HepG2 (cell line): ENCODE data around the gene ARHGAP10. TPM values are rescaled to one million over a fixed set of nuclear protein-coding genes. Genes with fewer than 3 reads are reported as not detected.
A peak's percentile ranks its signal among the peaks of the same experiment; 100 is the strongest.

ENCODE experiments used
- ATAC-seq: fragments of 200-7000 bp; cut with Tn5 transposase; 3 replicates; pipeline ENCODE4 v1.9.1; 2020; ENCODE audit warnings: mild to moderate bottlenecking, moderate library complexity
- BruUV-seq: library from RNA; stranded (reverse); fragments of 400-500 nt; replicated peaks from 2 replicates; lab custom pipeline; 2021; lab: Mats Ljungman, UMichigan
- CTCF ChIA-PET: fragments of 300-600 bp; formaldehyde crosslinking; extraction: SDS; loops from one replicate; lab custom pipeline; 2021; ENCODE audit warnings: low total read pairs, inconsistent platforms, low intra/inter-chr PET ratio; lab: Yijun Ruan, JAX
- POLR2A ChIA-PET: fragments of 350-600 bp; sonication (Branson Sonifier 250); formaldehyde crosslinking; loops from one replicate; lab custom pipeline; 2020; ENCODE audit warnings: antibody characterized with exemption, inconsistent platforms; lab: Yijun Ruan, JAX
- DNase-seq: peaks from one replicate; pipeline ENCODE4 v3.0.0-alpha.2; 2015; ENCODE audit warnings: low spot score
- FAIRE-seq: peaks from 3 replicates; lab custom pipeline; 2011; peaks lifted over from hg19 to GRCh38; lab: Jason Lieb, UNC
- H2AFZ ChIP-seq: one replicate; pipeline ENCODE4 v1.6.1; 2011; ENCODE audit warnings: low read length, inconsistent platforms
- H3K27ac ChIP-seq: fragments of 300-600 bp; 3 replicates; pipeline ENCODE4 v1.8.0; 2011; ENCODE audit warnings: mixed run types, mild to moderate bottlenecking, mixed read lengths, low read length, inconsistent platforms; ENCODE audit not compliant: insufficient read depth; ENCODE audit errors: extremely low read length
- H3K27me3 ChIP-seq, 2 experiments: fragments of 200-600 bp in 1 of 2; 2 replicates in 1 of 2; 3 replicates in 1 of 2; pipeline versions ENCODE4 v1.6.0 to v1.8.0; 2011; ENCODE audit warnings: low read length in 2 of 2, mild to moderate bottlenecking in 2 of 2, moderate library complexity in 2 of 2, inconsistent platforms in 1 of 2; ENCODE audit not compliant: insufficient read depth in 2 of 2, control insufficient read depth in 1 of 2
- H3K36me3 ChIP-seq, 2 experiments: fragments of 200-600 bp in 1 of 2; replicated peaks in 1 of 2; 2 replicates in 1 of 2; 3 replicates in 1 of 2; pipeline versions ENCODE4 v1.5.1 to v1.8.0; 2011; ENCODE audit warnings: low read length in 2 of 2, inconsistent platforms in 1 of 2; ENCODE audit not compliant: insufficient read depth in 2 of 2, control insufficient read depth in 1 of 2
- H3K4me1 ChIP-seq: 2 replicates; pipeline ENCODE4 v1.5.1; 2012; ENCODE audit warnings: low read length, inconsistent platforms; ENCODE audit not compliant: insufficient read depth
- H3K4me2 ChIP-seq: 2 replicates; pipeline ENCODE4 v1.6.0; 2011; ENCODE audit warnings: low read depth, low read length, inconsistent platforms
- H3K4me3 ChIP-seq, 3 experiments: fragments of 200-600 bp in 1 of 3; sonication (generic), shearing (Covaris generic) in 1 of 3; replicated peaks in 1 of 3; 2 replicates each; pipeline ENCODE4 v1.5.1; 2011 to 2016; ENCODE audit warnings: low read length in 3 of 3, inconsistent platforms in 2 of 3, low read depth in 2 of 3, mild to moderate bottlenecking in 2 of 3, control low read depth in 1 of 3, mixed read lengths in 1 of 3; ENCODE audit not compliant: insufficient read depth in 1 of 3
- H3K79me2 ChIP-seq: one replicate; pipeline ENCODE4 v1.6.1; 2011; ENCODE audit warnings: low read length, inconsistent platforms; ENCODE audit not compliant: insufficient read depth
- H3K9ac ChIP-seq: 2 replicates; pipeline ENCODE4 v1.6.0; 2011; ENCODE audit warnings: mild to moderate bottlenecking, low read depth, low read length, inconsistent platforms; ENCODE audit not compliant: insufficient read depth
- H3K9me3 ChIP-seq: 2 replicates; pipeline ENCODE4 v1.5.1; 2012; ENCODE audit warnings: mild to moderate bottlenecking, low read length
- H4K20me1 ChIP-seq: 2 replicates; pipeline ENCODE4 v1.6.0; 2011; ENCODE audit warnings: inconsistent platforms, mild to moderate bottlenecking, low read length, moderate library complexity; ENCODE audit not compliant: insufficient read depth
- ARID2 ChIP-seq: sonication (generic); formaldehyde crosslinking; IDR thresholded peaks from 2 replicates; pipeline ENCODE4 v1.8.1; 2022; ENCODE audit warnings: mild to moderate bottlenecking, missing genetic modification reagents, borderline replicate concordance
- CEBPB ChIP-seq: IDR thresholded peaks from 2 replicates; pipeline ENCODE4 v1.6.1; 2011; ENCODE audit warnings: low read depth, low read length, improper control_type of control experiment, borderline replicate concordance
- HMG20A ChIP-seq: IDR thresholded peaks from 2 replicates; pipeline ENCODE4 v1.6.1; 2016; ENCODE audit warnings: borderline replicate concordance
- SALL1 ChIP-seq: sonication (generic); formaldehyde crosslinking; IDR thresholded peaks from 2 replicates; pipeline ENCODE4 v1.8.0; 2022; ENCODE audit warnings: mild to moderate bottlenecking, missing genetic modification reagents
- WGBS: methylation state at CpG from one replicate; pipeline ENCODE4 v1.1.6; 2017; ENCODE audit warnings: low lambda C conversion rate; 5-methylcytosine and 5-hydroxymethylcytosine counted together
- in situ Hi-C: cut with HindIII; loops from 2 replicates; pipeline ENCODE4 v1.10.0; 2017; ENCODE audit warnings: low pct_unique_long_range_greater_than_20kb; ENCODE audit not compliant: extremely low pct_ligation_motif_present
- intact Hi-C: fragments of 100-400 bp; cut with micrococcal nuclease; formaldehyde crosslinking; loops from one replicate; pipeline ENCODE4 v1.10.0; 2022; ENCODE audit not compliant: unreplicated experiment
- polyA plus RNA-seq, 8 experiments: library from polyadenylated mRNA; depleted of rRNA in 3 of 8; stranded (reverse) in 7 of 8; unstranded in 1 of 8; fragments of >200 nt; fragmentation: Illumina TruSeq in 4 of 8; extraction: Trizol in 4 of 8; gene quantifications; 2 replicates each; pipeline versions ENCODE4 v1.2.1 to v1.2.3, GENCODE V29; 2011 to 2016; ENCODE audit warnings: low read depth in 4 of 8, missing spikeins in 1 of 8, mixed read lengths in 1 of 8; ENCODE audit not compliant: insufficient read depth in 1 of 8
- total RNA-seq, 5 experiments: library from RNA; depleted of rRNA; stranded (reverse); fragments of >200 nt; fragmentation: Illumina TruSeq; extraction: Trizol; gene quantifications; 2 replicates each; pipeline ENCODE4 v1.2.3, GENCODE V29; 2016; ENCODE audit warnings: low read depth in 1 of 5
- TF ChIP-seq, protein P1 (sequence below): sonication (generic); formaldehyde crosslinking; IDR thresholded peaks from 2 replicates; pipeline ENCODE4 v1.4.0; 2020; ENCODE audit warnings: missing genetic modification reagents
- TF ChIP-seq, protein P2 (sequence below): sonication (generic); formaldehyde crosslinking; IDR thresholded peaks from 2 replicates; pipeline ENCODE4 v1.4.0; 2020; ENCODE audit warnings: missing genetic modification reagents

ARHGAP10 gene
- total and polyA plus RNA-seq, 2 of the 13 experiments (the other 11 are each of a cell fraction or from before 2014, with no cell fraction given), result 0.45 to 1.6 TPM

DNA sequence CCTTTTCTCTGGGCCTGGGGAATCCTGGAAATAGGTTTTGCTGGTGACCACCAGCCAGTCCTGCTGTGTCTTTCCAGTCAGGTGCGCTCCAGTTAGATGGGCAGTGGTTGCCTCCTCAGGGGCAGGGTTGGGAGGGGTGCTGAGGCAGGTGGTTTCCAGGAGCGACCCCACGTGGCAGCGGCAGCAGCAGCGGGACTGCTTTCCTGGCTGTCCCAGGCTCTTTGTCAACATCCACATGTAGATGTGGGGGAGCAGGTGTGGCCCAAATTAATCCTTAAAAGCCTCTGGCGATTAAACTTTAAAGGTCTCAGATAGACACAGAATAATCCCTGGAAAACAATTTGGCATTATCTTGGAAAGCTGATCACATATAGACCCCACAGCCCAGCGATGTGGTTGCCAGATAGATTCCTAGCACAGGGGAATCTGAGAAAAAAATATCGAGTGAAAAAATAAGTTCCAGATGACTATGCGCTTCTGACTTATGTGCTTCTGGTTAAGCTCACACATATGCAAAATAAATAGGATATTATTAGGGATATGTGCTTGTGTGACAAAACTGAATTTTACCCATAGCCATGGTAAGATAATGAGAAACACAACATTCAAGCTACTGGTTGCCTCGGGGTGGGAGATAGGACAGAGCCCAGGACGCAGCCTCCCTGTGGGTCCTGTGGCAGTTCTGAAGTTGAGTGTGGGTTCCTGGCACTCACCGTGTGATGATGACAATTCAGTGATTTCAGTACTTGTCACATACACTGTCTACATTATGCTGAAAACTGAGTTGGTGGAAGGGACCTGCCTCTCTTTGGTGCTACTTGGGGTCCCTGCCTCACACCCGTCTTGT is 336.4 kb downstream of the ARHGAP10 start:
- ChIA-PET POLR2A (no interaction called here), CTCF (no interaction called here)
- no peak overlapping the region for H2AFZ ChIP-seq
- ATAC-seq (no peak), DNase-seq (no peak), FAIRE-seq (no peak)
- no peak overlapping the region for H3K4me2 ChIP-seq
- H3K4me1 ChIP-seq, result no peaks in the 10 kb centered on the region
- intact Hi-C loops (no loop called here), in situ Hi-C loops (no loop called here)
- H3K27ac ChIP-seq, result no peak overlapping the region
- H3K9me3 ChIP-seq, result peaks cover 6% of the 10 kb centered on the region; the same call in 1 of the 2 replicates
- H3K79me2 ChIP-seq, result no peaks in the 10 kb centered on the region
- no TSS peak for BruUV-seq
- WGBS, result 67% methylated on average over 12 of the region's 13 CpGs
- H4K20me1 ChIP-seq, result no peaks in the 10 kb centered on the region
- no peak for TF ChIP-seq ARID2
- TF ChIP-seq, protein P1, sequence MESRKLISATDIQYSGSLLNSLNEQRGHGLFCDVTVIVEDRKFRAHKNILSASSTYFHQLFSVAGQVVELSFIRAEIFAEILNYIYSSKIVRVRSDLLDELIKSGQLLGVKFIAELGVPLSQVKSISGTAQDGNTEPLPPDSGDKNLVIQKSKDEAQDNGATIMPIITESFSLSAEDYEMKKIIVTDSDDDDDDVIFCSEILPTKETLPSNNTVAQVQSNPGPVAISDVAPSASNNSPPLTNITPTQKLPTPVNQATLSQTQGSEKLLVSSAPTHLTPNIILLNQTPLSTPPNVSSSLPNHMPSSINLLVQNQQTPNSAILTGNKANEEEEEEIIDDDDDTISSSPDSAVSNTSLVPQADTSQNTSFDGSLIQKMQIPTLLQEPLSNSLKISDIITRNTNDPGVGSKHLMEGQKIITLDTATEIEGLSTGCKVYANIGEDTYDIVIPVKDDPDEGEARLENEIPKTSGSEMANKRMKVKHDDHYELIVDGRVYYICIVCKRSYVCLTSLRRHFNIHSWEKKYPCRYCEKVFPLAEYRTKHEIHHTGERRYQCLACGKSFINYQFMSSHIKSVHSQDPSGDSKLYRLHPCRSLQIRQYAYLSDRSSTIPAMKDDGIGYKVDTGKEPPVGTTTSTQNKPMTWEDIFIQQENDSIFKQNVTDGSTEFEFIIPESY, result peak; percentile 75
- TF ChIP-seq, all 625 proteins: peak for 1
- H3K27me3 ChIP-seq, result no peaks in the 10 kb centered on the region
- H3K36me3 ChIP-seq, result no peaks in the 10 kb centered on the region
- H3K9ac ChIP-seq, result no peak overlapping the region
- H3K4me3 ChIP-seq, result no peak overlapping the region

DNA sequence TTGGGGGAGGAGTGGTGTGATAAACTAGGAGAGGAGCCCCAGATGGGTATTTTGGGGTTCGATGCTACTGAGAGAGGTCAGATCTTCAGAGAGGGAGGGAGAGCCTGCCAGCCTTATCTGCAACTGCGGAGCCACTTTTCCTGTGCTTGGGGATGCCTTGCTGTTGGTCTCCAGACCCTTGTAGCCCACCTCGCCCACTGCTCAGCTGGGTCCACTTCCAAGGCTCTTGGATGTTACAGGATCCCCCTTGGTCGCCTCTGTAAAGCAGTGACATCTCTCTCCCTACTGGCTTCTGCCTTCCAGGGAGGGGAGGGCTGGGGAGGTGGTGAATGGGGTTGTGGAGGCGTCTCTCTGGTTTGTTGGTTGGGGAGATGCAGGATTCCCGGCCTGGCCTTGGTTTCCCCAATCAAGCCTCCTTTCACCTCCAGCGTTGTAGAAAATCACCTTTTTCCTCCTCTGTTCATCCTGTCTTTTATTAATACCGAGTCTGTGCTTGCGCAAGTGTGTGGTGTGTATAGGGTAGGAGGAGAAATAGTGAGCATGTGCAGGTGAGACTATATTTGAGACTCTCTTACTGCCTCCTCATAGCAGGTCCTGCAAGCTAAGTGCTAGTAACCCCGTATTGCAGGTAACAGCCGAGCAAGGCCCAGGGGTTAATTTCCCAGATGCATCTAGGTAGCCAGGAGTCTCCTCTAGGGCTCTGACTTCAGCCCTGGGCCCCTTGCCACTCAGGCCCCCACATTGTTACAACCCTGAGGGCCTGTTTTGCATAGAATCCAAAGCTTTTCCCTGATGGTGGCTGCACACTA is 337.4 kb downstream of the ARHGAP10 start:
- Histone ChIP-seq H3K4me3 (no peak overlapping the region), H2AFZ (no peak overlapping the region), H3K27me3 (no peaks in the 10 kb centered on the region), H3K9me3 (peaks cover 16% of the 10 kb centered on the region), H3K36me3 (no peaks in the 10 kb centered on the region), H3K9ac (no peak overlapping the region), H4K20me1 (no peaks in the 10 kb centered on the region), H3K79me2 (no peaks in the 10 kb centered on the region), H3K27ac (no peak overlapping the region), H3K4me1 (no peaks in the 10 kb centered on the region), H3K4me2 (no peak overlapping the region)
- TF ChIP-seq CEBPB, result 0 out of 2 replicates have a peak, but pooled peaks have one; percentile 7
- no peak for TF ChIP-seq HMG20A (CRISPR knock-in tag)
- TF ChIP-seq, protein P2, sequence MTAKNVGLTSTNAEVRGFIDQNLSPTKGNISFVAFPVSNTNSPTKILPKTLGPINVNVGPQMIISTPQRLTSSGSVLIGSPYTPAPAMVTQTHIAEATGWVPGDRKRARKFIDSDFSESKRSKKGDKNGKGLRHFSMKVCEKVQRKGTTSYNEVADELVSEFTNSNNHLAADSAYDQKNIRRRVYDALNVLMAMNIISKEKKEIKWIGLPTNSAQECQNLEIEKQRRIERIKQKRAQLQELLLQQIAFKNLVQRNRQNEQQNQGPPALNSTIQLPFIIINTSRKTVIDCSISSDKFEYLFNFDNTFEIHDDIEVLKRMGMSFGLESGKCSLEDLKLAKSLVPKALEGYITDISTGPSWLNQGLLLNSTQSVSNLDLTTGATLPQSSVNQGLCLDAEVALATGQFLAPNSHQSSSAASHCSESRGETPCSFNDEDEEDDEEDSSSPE, result no peak
- no peak for TF ChIP-seq SALL1
- FAIRE-seq, result no peak
- 59% methylated on average over 8 of the region's 11 CpGs for WGBS
- POLR2A ChIA-PET, result no interaction called here
- no peak for ATAC-seq
- no TSS peak for BruUV-seq
- in situ Hi-C loops (no loop called here), intact Hi-C loops (no loop called here)
- CTCF ChIA-PET, result no interaction called here
- no peak for DNase-seq
